Glomerular endothelial cell (primary cell): Measurements from ENCODE around the gene SLC38A8. TPM values are rescaled to one million over a fixed set of nuclear protein-coding genes. Genes with fewer than 3 reads are reported as not detected.

Experiments
- DNase-seq: peaks from one replicate; pipeline ENCODE4 v3.0.0-alpha.2; 2011; ENCODE audit warnings: low read depth, low spot score; ENCODE audit errors: extremely low read depth
- total RNA-seq: library from RNA; depleted of rRNA; stranded (reverse); fragments of >200 nt; gene quantifications from 2 replicates; pipeline ENCODE4 v1.2.3, GENCODE V29; 2015

Gene SLC38A8
- total RNA-seq, result not detected in 2 replicates

GRCh38 chr16:84042308-84042878, at the start of gene SLC38A8:
Gene SLC38A8 (minus strand): TSS chr16:84042795. CDS start chr16:84042157, 638 bp downstream.
- DNase-seq, result no peak

DNA sequence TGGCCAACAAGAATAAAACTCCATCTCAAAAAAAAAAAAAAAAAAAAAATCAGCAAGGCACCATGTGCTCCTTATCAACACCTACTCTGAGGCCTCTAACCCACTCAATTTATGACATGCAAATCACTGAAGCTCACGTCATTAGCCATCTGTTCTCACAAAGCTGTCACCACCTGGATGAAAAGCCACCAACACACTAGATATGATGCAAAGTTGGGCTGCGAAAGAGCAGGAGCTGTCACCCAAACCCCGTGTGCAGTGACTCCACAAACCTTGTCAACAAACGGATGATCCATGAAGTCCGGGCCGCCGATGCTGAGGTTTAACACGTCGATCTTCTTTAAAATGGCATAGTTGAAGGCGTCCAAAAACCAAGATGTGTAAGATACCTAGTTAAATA, 48.9 kb upstream of the SLC38A8 start:
- no peak for DNase-seq

DNA sequence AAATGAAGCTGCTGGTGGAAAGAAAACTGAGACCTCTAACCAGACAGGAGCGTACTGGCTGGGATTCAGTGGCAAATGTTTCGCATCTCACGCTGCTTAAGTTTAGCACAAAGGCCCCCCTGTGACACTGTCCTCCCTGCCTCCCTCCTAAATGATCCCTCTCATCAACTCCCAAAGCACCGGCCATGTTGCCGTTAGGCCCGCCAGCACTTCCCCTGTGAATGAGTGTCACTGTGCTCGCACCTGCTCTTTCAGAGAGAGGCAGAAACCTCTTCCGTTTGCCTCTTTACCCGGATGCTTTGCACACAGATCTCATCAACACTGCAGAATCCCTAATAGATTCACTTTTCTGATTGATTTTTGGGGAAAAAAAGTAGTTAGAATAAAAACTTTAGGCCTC, 47.6 kb upstream of the SLC38A8 start:
- DNase-seq, result no peak

GRCh38 chr16:84088695-84089395, 46.2 kb upstream of the SLC38A8 start:
- DNase-seq, result no peak

GRCh38 chr16:84087466-84088151, 45.0 kb upstream of the SLC38A8 start:
- no peak for DNase-seq

GRCh38 chr16:84087001-84087400, 44.4 kb upstream of the SLC38A8 start:
- DNase-seq, result no peak

DNA sequence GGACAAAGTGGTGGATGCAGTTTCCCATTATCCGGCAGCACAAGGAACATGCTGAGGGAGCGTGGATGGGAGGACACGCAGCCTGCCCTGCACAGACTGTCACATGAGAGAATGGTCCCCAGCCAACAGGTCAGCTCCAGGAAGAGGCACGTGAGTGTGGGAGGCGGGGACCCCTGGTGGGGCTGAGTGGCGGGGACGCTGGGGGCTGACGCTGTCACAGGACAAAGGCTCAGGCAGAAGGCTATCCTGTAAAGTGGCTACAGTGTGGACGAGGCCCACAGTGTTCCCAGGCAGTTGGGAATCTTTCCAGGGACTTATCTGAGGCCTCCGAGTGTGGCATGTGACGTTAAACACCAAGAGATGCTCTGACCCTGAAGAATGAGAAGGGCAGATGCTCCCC, 43.7 kb upstream of the SLC38A8 start:
- no peak for DNase-seq

GRCh38 chr16:84085773-84086172, 43.2 kb upstream of the SLC38A8 start:
- no peak for DNase-seq

GRCh38 chr16:84085271-84085667, 42.7 kb upstream of the SLC38A8 start:
- DNase-seq, result no peak

DNA sequence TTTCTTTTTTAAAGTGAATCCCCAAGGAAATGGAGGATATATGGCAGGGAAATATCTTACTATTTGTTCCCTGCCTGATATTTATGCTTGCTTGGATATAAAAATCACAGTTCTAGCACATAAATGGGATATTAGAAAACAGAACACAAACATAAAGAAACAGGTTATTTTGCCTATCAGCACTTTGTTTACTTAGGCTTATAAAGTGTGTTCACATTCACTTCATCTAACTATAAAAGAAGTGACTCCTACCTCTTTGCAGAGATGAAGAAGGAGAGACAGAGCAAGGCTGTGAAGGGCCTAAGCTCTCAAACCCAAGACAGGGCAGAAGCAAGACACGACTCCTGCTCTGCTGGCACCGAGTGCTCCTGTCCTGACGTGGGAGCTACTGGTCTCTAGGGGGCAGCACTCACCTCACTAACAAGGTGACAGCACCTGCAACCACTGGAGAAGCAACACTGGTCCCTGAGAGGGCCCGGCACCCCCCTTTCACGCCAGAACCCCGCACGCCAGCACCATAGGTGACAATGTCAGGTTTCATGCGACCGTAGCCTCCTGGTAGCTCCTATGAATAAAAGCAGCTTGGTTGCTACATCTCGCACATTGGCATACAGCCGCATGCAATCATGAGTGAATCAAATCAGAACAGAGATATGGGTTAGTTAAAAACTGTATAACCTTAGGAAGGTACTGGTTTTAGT, 42.1 kb upstream of the SLC38A8 start:
- DNase-seq, result no peak

DNA sequence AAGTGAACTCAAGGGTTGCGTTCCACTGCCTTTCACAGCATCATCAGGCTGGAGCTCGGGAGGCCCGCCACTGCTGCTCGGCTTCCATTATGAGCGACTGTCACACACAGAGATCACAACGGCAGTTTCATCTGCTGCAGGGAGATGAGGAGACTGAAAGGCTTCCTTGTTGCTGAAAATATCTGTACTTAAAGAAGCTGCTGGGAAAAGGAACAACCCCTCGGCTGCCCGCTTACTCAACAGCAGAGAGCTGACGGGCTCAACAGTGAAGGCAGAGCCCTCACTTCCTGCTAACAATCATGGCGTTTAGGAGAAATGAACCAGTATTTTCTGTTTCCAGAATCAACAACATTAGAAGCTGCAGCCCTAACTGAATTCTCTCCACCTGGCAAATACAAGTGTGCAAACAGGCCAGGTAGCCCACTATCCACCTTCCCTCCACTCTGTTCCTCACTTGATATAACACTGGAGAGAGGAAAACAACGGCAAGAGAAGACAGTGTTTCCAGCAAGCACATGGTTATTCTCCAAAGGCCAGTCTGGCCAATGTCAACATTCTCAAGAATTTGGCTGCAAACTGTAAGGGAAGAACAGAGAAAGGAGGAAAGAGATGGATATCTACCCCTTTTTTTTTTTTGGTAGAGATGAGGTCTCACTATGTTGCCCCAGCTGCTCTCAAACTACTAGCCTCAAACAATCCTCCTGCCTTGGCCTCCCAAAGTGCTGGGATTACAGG, 40.4 kb upstream of the SLC38A8 start:
- DNase-seq, result no peak

DNA sequence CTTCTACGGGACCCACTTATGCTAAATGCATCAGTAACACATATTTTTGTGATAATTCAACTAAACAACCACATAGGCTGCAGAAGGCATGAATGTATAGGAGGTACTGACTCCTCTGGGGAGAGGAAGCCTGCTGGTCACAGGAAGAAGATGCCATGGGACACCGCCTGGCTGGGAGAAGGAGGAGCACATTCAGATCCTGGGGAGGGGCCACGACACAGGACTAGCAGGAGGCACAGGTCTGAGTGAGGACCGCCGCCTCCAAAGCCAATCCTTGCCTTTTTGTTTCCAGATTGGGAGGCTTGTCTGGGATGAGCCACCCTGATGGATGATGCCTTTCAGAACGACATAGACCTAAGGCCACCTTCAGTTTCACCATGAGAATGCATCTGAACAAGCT, 39.5 kb upstream of the SLC38A8 start:
- DNase-seq, result no peak

DNA sequence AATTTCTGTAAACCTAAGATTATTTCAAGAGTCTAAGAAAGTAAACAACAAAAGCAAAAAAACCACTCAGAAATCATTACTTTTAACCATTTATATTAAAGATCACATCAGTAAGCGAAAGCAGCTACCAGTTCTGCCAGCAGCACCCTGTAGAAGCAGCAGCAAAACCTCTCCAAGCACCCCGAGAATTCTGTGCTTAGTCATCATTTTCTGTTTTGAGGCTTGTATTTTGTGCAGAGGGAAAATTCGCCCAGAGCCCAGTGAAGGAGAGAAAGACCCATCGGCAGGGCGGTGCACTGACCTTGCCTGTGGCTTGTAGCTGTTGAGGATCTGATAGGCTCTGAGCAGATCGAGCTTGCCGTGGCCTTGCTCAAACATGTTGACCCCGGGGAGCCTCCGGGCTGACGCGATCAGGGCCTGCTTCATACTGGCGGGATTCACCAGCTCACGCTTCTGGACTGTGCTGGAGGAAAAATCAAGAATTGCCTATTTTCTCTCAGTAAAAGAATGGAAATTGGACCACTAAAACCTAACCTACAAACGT, 38.9 kb upstream of the SLC38A8 start:
- DNase-seq, result no peak

DNA sequence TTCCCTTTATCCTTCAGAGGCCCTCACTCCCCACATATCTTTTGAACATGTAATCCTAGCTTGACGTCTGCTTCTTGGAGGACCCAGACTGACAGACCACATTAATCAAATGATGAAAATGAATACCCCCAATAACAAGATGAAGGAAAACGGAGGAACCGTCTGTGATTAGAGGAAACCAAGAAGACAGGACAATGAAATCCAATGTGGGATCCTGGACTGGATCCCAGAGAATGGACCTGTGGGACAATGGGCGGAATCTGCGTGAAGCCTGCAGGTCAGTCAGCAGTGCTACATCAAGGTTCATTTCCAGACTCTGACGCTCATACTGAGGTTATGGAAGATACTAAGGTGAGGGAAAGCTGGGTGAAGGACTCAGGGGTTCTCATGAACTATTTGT, 38.2 kb upstream of the SLC38A8 start:
- DNase-seq, result no peak

- no peak for DNase-seq
Measured at GRCh38 chr16:84080378-84080777, 37.8 kb upstream of the SLC38A8 start.

- no peak for DNase-seq
Measured at GRCh38 chr16:84079664-84080063, 37.1 kb upstream of the SLC38A8 start.

DNA sequence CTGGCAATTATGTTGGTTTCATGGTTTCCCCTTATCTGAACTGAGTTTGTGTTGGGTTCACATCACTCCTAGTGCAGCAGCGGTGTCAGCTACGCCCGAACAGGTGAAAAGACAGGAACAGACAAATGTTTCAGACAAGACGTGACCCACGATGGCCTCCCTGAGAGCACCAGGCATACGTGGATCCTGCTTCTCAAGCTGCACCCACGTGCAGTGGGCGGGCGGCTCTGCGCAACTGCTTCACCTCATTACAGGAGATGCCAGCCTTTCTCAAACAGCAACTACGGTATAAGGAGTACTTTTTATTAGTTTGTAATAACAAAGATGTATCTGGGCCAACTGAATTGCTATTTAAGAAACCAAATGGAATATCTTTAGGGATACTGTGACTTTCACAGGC, 32.8 kb upstream of the SLC38A8 start:
- no peak for DNase-seq

- no peak for DNase-seq
Measured at GRCh38 chr16:84074721-84075120, 32.1 kb upstream of the SLC38A8 start.

- peak; percentile 42 for DNase-seq
Measured at GRCh38 chr16:84072014-84072413, 29.4 kb upstream of the SLC38A8 start.

GRCh38 chr16:84071121-84071520, 28.5 kb upstream of the SLC38A8 start:
- peak; percentile 29 for DNase-seq

- DNase-seq, result no peak
Measured at GRCh38 chr16:84069540-84069939, 26.9 kb upstream of the SLC38A8 start.
